ENCODE measurements around the gene UBAC2. TPM values are rescaled to one million over a fixed set of nuclear protein-coding genes. Genes with fewer than 3 reads are reported as not detected.

Gene UBAC2
- total and polyA plus RNA-seq, 5 donors from 2014 or later, result 62.8 to 122 (median 101) TPM

GRCh38 chr13:99335603-99336002, 134.9 kb downstream of the UBAC2 start:
- H3K9me3 Mint-ChIP-seq, result no peaks in the 10 kb centered on the region
- no peak overlapping the region for H3K27ac ChIP-seq (ENCODE audit: insufficient read depth, low read length, poor library complexity, severe bottlenecking)
- H3K4me3 ChIP-seq (ENCODE audit: low read depth, low read length), result no peak overlapping the region
- no peaks in the 10 kb centered on the region for H3K9me3 ChIP-seq (ENCODE audit: control insufficient read depth in 2 of 2, low read length in 2 of 2)
- peak overlapping the region in 2 of 3 donors; percentile 69 to 82 for H3K27ac Mint-ChIP-seq
- no peak overlapping the region for H3K4me3 Mint-ChIP-seq
- no peaks in the 10 kb centered on the region for H3K27me3 Mint-ChIP-seq
- peaks cover 52% of the 10 kb centered on the region for H3K36me3 Mint-ChIP-seq
- peaks cover 15% of the 10 kb centered on the region for H3K4me1 ChIP-seq (ENCODE audit: control insufficient read depth, insufficient read depth, low read length, poor library complexity, severe bottlenecking)
- H3K4me1 Mint-ChIP-seq, result peaks cover 35 to 61% (median 52%) of the 10 kb centered on the region in 4 donors
- no peaks in the 10 kb centered on the region for H3K27me3 ChIP-seq (ENCODE audit: control insufficient read depth, insufficient read depth, low read length)
- H3K36me3 ChIP-seq (ENCODE audit: control insufficient read depth, insufficient read depth, low read length), result peaks cover 5% of the 10 kb centered on the region
- DNase-seq (no peak), ATAC-seq (ENCODE audit: low read depth in 2 of 2) (no peak)

GRCh38 chr13:99339230-99339721, 138.6 kb downstream of the UBAC2 start:
- H3K36me3 ChIP-seq (ENCODE audit: control insufficient read depth, insufficient read depth, low read length), result peaks cover 27% of the 10 kb centered on the region
- Mint-ChIP-seq H3K9me3 (peaks cover 0 to 1% (median 0%) of the 10 kb centered on the region in 7 donors), H3K27me3 (no peaks in the 10 kb centered on the region), H3K27ac (peak overlapping the region; percentile 74 to 96 (median 89)), H3K4me1 (peaks cover 45 to 80% (median 57%) of the 10 kb centered on the region in 4 donors), H3K36me3 (peaks cover 64% of the 10 kb centered on the region), H3K4me3 (peak overlapping the region; percentile 58 to 89 (median 74))
- peaks cover 26% of the 10 kb centered on the region for H3K4me1 ChIP-seq (ENCODE audit: control insufficient read depth, insufficient read depth, low read length, poor library complexity, severe bottlenecking)
- peak overlapping the region; percentile 64 for H3K4me3 ChIP-seq (ENCODE audit: low read depth, low read length)
- no peaks in the 10 kb centered on the region for H3K9me3 ChIP-seq (ENCODE audit: control insufficient read depth in 2 of 2, low read length in 2 of 2)
- no peak overlapping the region for H3K27ac ChIP-seq (ENCODE audit: insufficient read depth, low read length, poor library complexity, severe bottlenecking)
- ATAC-seq (ENCODE audit: low read depth in 2 of 2) (no peak), DNase-seq (no peak)
- H3K27me3 ChIP-seq (ENCODE audit: control insufficient read depth, insufficient read depth, low read length), result no peaks in the 10 kb centered on the region

GRCh38 chr13:99339736-99340397, 139.2 kb downstream of the UBAC2 start:
- H3K4me3 Mint-ChIP-seq, result peak overlapping the region; percentile 66 to 89 (median 74)
- H3K27me3 ChIP-seq (ENCODE audit: control insufficient read depth, insufficient read depth, low read length), result no peaks in the 10 kb centered on the region
- peak overlapping the region; percentile 64 for H3K4me3 ChIP-seq (ENCODE audit: low read depth, low read length)
- H3K27ac ChIP-seq (ENCODE audit: insufficient read depth, low read length, poor library complexity, severe bottlenecking), result peak overlapping the region; percentile 56
- peaks cover 0 to 1% (median 0%) of the 10 kb centered on the region in 7 donors for H3K9me3 Mint-ChIP-seq
- peaks cover 45 to 84% (median 54%) of the 10 kb centered on the region in 4 donors for H3K4me1 Mint-ChIP-seq
- H3K9me3 ChIP-seq (ENCODE audit: control insufficient read depth in 2 of 2, low read length in 2 of 2), result no peaks in the 10 kb centered on the region
- H3K27me3 Mint-ChIP-seq, result no peaks in the 10 kb centered on the region
- H3K27ac Mint-ChIP-seq, result peak overlapping the region; percentile 74 to 96 (median 84)
- DNase-seq (peak; percentile 39 to 64 (median 44)), ATAC-seq (ENCODE audit: low read depth in 2 of 2) (peak; percentile 69 to 73)
- peaks cover 69% of the 10 kb centered on the region for H3K36me3 Mint-ChIP-seq
- peaks cover 31% of the 10 kb centered on the region for H3K36me3 ChIP-seq (ENCODE audit: control insufficient read depth, insufficient read depth, low read length)
- peaks cover 26% of the 10 kb centered on the region for H3K4me1 ChIP-seq (ENCODE audit: control insufficient read depth, insufficient read depth, low read length, poor library complexity, severe bottlenecking)

GRCh38 chr13:99340638-99341037, 140.0 kb downstream of the UBAC2 start:
- peaks cover 26% of the 10 kb centered on the region for H3K4me1 ChIP-seq (ENCODE audit: control insufficient read depth, insufficient read depth, low read length, poor library complexity, severe bottlenecking)
- no peaks in the 10 kb centered on the region for H3K27me3 ChIP-seq (ENCODE audit: control insufficient read depth, insufficient read depth, low read length)
- H3K27me3 Mint-ChIP-seq, result no peaks in the 10 kb centered on the region
- peak overlapping the region; percentile 56 for H3K27ac ChIP-seq (ENCODE audit: insufficient read depth, low read length, poor library complexity, severe bottlenecking)
- ATAC-seq (ENCODE audit: low read depth in 2 of 2), result no peak
- peaks cover 33% of the 10 kb centered on the region for H3K36me3 ChIP-seq (ENCODE audit: control insufficient read depth, insufficient read depth, low read length)
- H3K9me3 ChIP-seq (ENCODE audit: control insufficient read depth in 2 of 2, low read length in 2 of 2), result no peaks in the 10 kb centered on the region
- peaks cover 70% of the 10 kb centered on the region for H3K36me3 Mint-ChIP-seq
- peak overlapping the region; percentile 64 for H3K4me3 ChIP-seq (ENCODE audit: low read depth, low read length)
- H3K9me3 Mint-ChIP-seq, result peaks cover 0 to 3% (median 0%) of the 10 kb centered on the region in 7 donors
- H3K4me1 Mint-ChIP-seq, result peaks cover 45 to 85% (median 50%) of the 10 kb centered on the region in 4 donors
- H3K4me3 Mint-ChIP-seq, result peak overlapping the region; percentile 66 to 89 (median 74)
- peak overlapping the region; percentile 74 to 96 (median 84) for H3K27ac Mint-ChIP-seq
- no peak for DNase-seq

- DNase-seq (no peak), ATAC-seq (ENCODE audit: low read depth in 2 of 2) (no peak)
- H3K27me3 ChIP-seq (ENCODE audit: control insufficient read depth, insufficient read depth, low read length), result no peaks in the 10 kb centered on the region
- no peaks in the 10 kb centered on the region for H3K27me3 Mint-ChIP-seq
- no peak overlapping the region for H3K27ac ChIP-seq (ENCODE audit: insufficient read depth, low read length, poor library complexity, severe bottlenecking)
- H3K4me1 ChIP-seq (ENCODE audit: control insufficient read depth, insufficient read depth, low read length, poor library complexity, severe bottlenecking), result peaks cover 26% of the 10 kb centered on the region
- H3K36me3 ChIP-seq (ENCODE audit: control insufficient read depth, insufficient read depth, low read length), result peaks cover 34% of the 10 kb centered on the region
- peak overlapping the region; percentile 64 for H3K4me3 ChIP-seq (ENCODE audit: low read depth, low read length)
- H3K9me3 Mint-ChIP-seq, result peaks cover 0 to 3% (median 0%) of the 10 kb centered on the region in 7 donors
- no peak overlapping the region for H3K4me3 Mint-ChIP-seq
- H3K36me3 Mint-ChIP-seq, result peaks cover 69% of the 10 kb centered on the region
- H3K27ac Mint-ChIP-seq, result peak overlapping the region in 2 of 3 donors; percentile 37 to 78
- no peaks in the 10 kb centered on the region for H3K9me3 ChIP-seq (ENCODE audit: control insufficient read depth in 2 of 2, low read length in 2 of 2)
- H3K4me1 Mint-ChIP-seq, result peaks cover 45 to 84% (median 51%) of the 10 kb centered on the region in 4 donors
Measured at GRCh38 chr13:99341969-99342722, 141.5 kb downstream of the UBAC2 start.

- DNase-seq (no peak), ATAC-seq (ENCODE audit: low read depth in 2 of 2) (no peak)
- H3K27me3 Mint-ChIP-seq, result no peaks in the 10 kb centered on the region
- peaks cover 41% of the 10 kb centered on the region for H3K36me3 ChIP-seq (ENCODE audit: control insufficient read depth, insufficient read depth, low read length)
- H3K4me1 Mint-ChIP-seq, result peaks cover 45 to 85% (median 51%) of the 10 kb centered on the region in 4 donors
- H3K4me1 ChIP-seq (ENCODE audit: control insufficient read depth, insufficient read depth, low read length, poor library complexity, severe bottlenecking), result peaks cover 31% of the 10 kb centered on the region
- no peak overlapping the region for H3K4me3 Mint-ChIP-seq
- H3K27me3 ChIP-seq (ENCODE audit: control insufficient read depth, insufficient read depth, low read length), result no peaks in the 10 kb centered on the region
- peak overlapping the region in 1 of 3 donors; percentile 37 for H3K27ac Mint-ChIP-seq
- no peaks in the 10 kb centered on the region for H3K9me3 ChIP-seq (ENCODE audit: control insufficient read depth in 2 of 2, low read length in 2 of 2)
- peaks cover 0 to 3% (median 0%) of the 10 kb centered on the region in 7 donors for H3K9me3 Mint-ChIP-seq
- no peak overlapping the region for H3K4me3 ChIP-seq (ENCODE audit: low read depth, low read length)
- peaks cover 71% of the 10 kb centered on the region for H3K36me3 Mint-ChIP-seq
- no peak overlapping the region for H3K27ac ChIP-seq (ENCODE audit: insufficient read depth, low read length, poor library complexity, severe bottlenecking)
Measured at GRCh38 chr13:99342723-99343315, 142.2 kb downstream of the UBAC2 start.

- no peaks in the 10 kb centered on the region for H3K27me3 ChIP-seq (ENCODE audit: control insufficient read depth, insufficient read depth, low read length)
- Mint-ChIP-seq H3K36me3 (peaks cover 80% of the 10 kb centered on the region), H3K4me3 (no peak overlapping the region), H3K27me3 (no peaks in the 10 kb centered on the region), H3K4me1 (peaks cover 31 to 85% (median 51%) of the 10 kb centered on the region in 4 donors), H3K27ac (peak overlapping the region; percentile 76 to 90 (median 76)), H3K9me3 (peaks cover 0 to 3% (median 0%) of the 10 kb centered on the region in 7 donors)
- ATAC-seq (ENCODE audit: low read depth in 2 of 2), result no peak
- H3K27ac ChIP-seq (ENCODE audit: insufficient read depth, low read length, poor library complexity, severe bottlenecking), result no peak overlapping the region
- no peak overlapping the region for H3K4me3 ChIP-seq (ENCODE audit: low read depth, low read length)
- no peak for DNase-seq
- H3K9me3 ChIP-seq (ENCODE audit: control insufficient read depth in 2 of 2, low read length in 2 of 2), result no peaks in the 10 kb centered on the region
- H3K36me3 ChIP-seq (ENCODE audit: control insufficient read depth, insufficient read depth, low read length), result peaks cover 55% of the 10 kb centered on the region
- peaks cover 25% of the 10 kb centered on the region for H3K4me1 ChIP-seq (ENCODE audit: control insufficient read depth, insufficient read depth, low read length, poor library complexity, severe bottlenecking)
Measured at GRCh38 chr13:99344610-99345208, 144.1 kb downstream of the UBAC2 start.
